ENCODE results near the gene ALAS1. TPM values are rescaled to one million over a fixed set of nuclear protein-coding genes. Genes with fewer than 3 reads are reported as not detected.

Gene ALAS1
- total RNA-seq, 5 donors from 2014 or later (not counting 1 experiment from before 2014, with no cell fraction given) = 12.2 to 32.7 (median 27.1) TPM

- H3K36me3 Mint-ChIP-seq = peaks cover 69% of the 10 kb centered on the region
- POLR2A ChIA-PET = interaction anchor here in 1 of 2 donors (1.1 kb wide), 1 partner anchor 31 kb away, joined by 3 read pairs; no protein-coding TSS in a partner anchor
- peak overlapping the region in 1 of 3 donors; percentile 74 for H3K4me3 Mint-ChIP-seq
Observed at GRCh38 chr3:52257911-52258310, 60.0 kb downstream of the ALAS1 start.

DNA sequence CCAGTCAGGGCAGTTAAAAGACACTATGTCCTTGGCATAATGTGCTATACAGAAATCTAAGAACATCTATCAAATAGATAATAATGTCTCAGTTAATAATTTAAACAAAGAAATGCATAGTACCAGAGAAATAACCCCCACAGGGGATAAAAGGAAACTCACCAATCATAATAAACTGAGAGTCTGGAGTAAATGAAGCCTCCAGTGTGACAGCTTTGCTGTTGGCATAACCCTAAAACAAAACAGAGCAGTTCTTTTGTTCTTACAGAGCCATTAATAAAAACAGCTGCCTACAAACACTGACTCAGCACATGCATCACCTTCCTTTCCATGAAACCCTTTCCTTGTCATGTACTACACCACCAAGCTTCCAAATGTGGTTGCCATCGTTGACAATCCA, 61.1 kb downstream of the ALAS1 start:
- Mint-ChIP-seq H3K27ac (peak overlapping the region; percentile 97 to 99), H3K4me1 (peaks cover 93 to 95% (median 94%) of the 10 kb centered on the region in 3 donors), H3K9me3 (no peaks in the 10 kb centered on the region), H3K27me3 (no peaks in the 10 kb centered on the region), H3K36me3 (peaks cover 73% of the 10 kb centered on the region), H3K4me3 (no peak overlapping the region)
- peaks cover 2 to 88% of the 10 kb centered on the region in 2 donors for H3K36me3 ChIP-seq (ENCODE audit: control insufficient read depth in 2 of 2, extremely low read depth in 1 of 2, insufficient read depth in 1 of 2, low read length in 1 of 2)
- H3K9me3 ChIP-seq = no peaks in the 10 kb centered on the region
- ChIA-PET CTCF (interaction anchor here in 1 of 2 donors (1.7 kb wide), 1 partner anchor 18 kb away, joined by 5 read pairs; no protein-coding TSS in a partner anchor), POLR2A (interaction anchor here in 1 of 2 donors (0.5 to 1.4 kb wide), 3 partner anchors 12 to 286 kb away, joined by 3 to 6 read pairs (median 5); no protein-coding TSS in a partner anchor)
- H3K27ac ChIP-seq (ENCODE audit: low read length) = peak overlapping the region; percentile 35
- DNase-seq (no peak), ATAC-seq (replicated peaks in 1 of 4) (no peak)
- H3K27me3 ChIP-seq (replicated peaks in 1 of 2; ENCODE audit: control insufficient read depth in 2 of 2, extremely low read depth in 1 of 2, insufficient read depth in 2 of 2, low read length in 1 of 2) = no peaks in the 10 kb centered on the region
- no peak overlapping the region for H3K4me3 ChIP-seq (ENCODE audit: control insufficient read depth in 1 of 2, extremely low read depth in 1 of 2, low read length in 1 of 2)
- no CpG with 5 or more reads among the region's 1 CpG for WGBS (ENCODE audit: insufficient coverage)
- peaks cover 65 to 74% of the 10 kb centered on the region in 2 experiments for H3K4me1 ChIP-seq (ENCODE audit: control insufficient read depth in 1 of 2, extremely low read depth in 1 of 2, insufficient read depth in 2 of 2, low read length in 2 of 2)

More at GRCh38 chr3:52257911-52258310, 60.0 kb downstream of the ALAS1 start:
- no peaks in the 10 kb centered on the region for H3K27me3 Mint-ChIP-seq
- Histone ChIP-seq H3K4me3 (ENCODE audit: control insufficient read depth in 1 of 2, extremely low read depth in 1 of 2, low read length in 1 of 2) (no peak overlapping the region), H3K36me3 (ENCODE audit: control insufficient read depth in 2 of 2, extremely low read depth in 1 of 2, insufficient read depth in 1 of 2, low read length in 1 of 2) (peaks cover 0 to 76% of the 10 kb centered on the region in 2 donors), H3K27ac (ENCODE audit: low read length) (peak overlapping the region; percentile 36), H3K27me3 (replicated peaks in 1 of 2; ENCODE audit: control insufficient read depth in 2 of 2, extremely low read depth in 1 of 2, insufficient read depth in 2 of 2, low read length in 1 of 2) (no peaks in the 10 kb centered on the region), H3K9me3 (no peaks in the 10 kb centered on the region), H3K4me1 (ENCODE audit: control insufficient read depth in 1 of 2, extremely low read depth in 1 of 2, insufficient read depth in 2 of 2, low read length in 2 of 2) (peaks cover 61 to 74% of the 10 kb centered on the region in 2 experiments)
- no peak for DNase-seq
- CTCF ChIA-PET = interaction anchor here in 1 of 2 donors (1.7 kb wide), 1 partner anchor 19 kb away, joined by 5 read pairs; no protein-coding TSS in a partner anchor
- no peaks in the 10 kb centered on the region for H3K9me3 Mint-ChIP-seq
- no peak for ATAC-seq (replicated peaks in 1 of 4)
- 58% methylated on average over 2 of the region's 4 CpGs for WGBS (ENCODE audit: insufficient coverage)
- H3K4me1 Mint-ChIP-seq = peaks cover 93 to 95% (median 94%) of the 10 kb centered on the region in 3 donors
- peak overlapping the region; percentile 97 to 99 for H3K27ac Mint-ChIP-seq

- WGBS (ENCODE audit: insufficient coverage) = no CpG with 5 or more reads among the region's 4 CpGs
- no peak for ATAC-seq (replicated peaks in 1 of 4)
- peaks cover 77% of the 10 kb centered on the region for H3K36me3 Mint-ChIP-seq
Observed at GRCh38 chr3:52259448-52259847, 61.5 kb downstream of the ALAS1 start.

DNA sequence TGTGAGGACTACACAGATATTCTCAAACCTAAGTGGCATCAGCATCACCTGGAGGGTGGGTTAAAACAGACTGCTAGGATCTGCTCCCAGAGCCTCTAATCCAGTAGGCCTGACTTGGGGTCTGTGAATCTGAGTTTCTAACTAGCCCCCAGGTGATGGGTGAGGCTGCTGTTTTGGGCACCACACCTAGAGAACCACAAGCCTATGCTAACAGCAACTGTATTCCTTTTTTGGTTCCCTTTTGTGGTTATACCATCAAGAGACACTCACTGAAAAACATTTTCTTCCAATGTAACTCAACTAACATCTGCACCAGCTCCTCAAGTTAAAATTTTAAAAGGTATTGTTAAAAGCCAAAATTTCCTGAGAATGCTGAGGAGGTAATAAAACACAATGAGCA, 64.5 kb downstream of the ALAS1 start:
- H3K9me3 ChIP-seq = no peaks in the 10 kb centered on the region
- POLR2A ChIA-PET = no interaction called here
- CTCF ChIA-PET = interaction anchor here (0.6 to 1.2 kb wide), 4 partner anchors 9 to 43 kb away, joined by 3 to 12 read pairs (median 3); partner anchors contain the start of gene WDR82 (in 1 of the 2)
- Mint-ChIP-seq H3K9me3 (no peaks in the 10 kb centered on the region), H3K27ac (peak overlapping the region; percentile 79 to 97), H3K4me3 (peak overlapping the region; percentile 8 to 57 (median 24)), H3K27me3 (no peaks in the 10 kb centered on the region), H3K4me1 (peaks cover 79 to 89% (median 87%) of the 10 kb centered on the region in 3 donors), H3K36me3 (peaks cover 82% of the 10 kb centered on the region)
- peak; percentile 54 to 85 (median 78) for ATAC-seq (replicated peaks in 1 of 4)
- H3K4me3 ChIP-seq (ENCODE audit: control insufficient read depth in 1 of 2, extremely low read depth in 1 of 2, low read length in 1 of 2) = peak overlapping the region in 1 of 2 donors; percentile 30
- peaks cover 3 to 93% of the 10 kb centered on the region in 2 donors for H3K36me3 ChIP-seq (ENCODE audit: control insufficient read depth in 2 of 2, extremely low read depth in 1 of 2, insufficient read depth in 1 of 2, low read length in 1 of 2)
- no peak for DNase-seq
- H3K4me1 ChIP-seq (ENCODE audit: control insufficient read depth in 1 of 2, extremely low read depth in 1 of 2, insufficient read depth in 2 of 2, low read length in 2 of 2) = peaks cover 44 to 51% of the 10 kb centered on the region in 2 experiments
- peak overlapping the region; percentile 63 for H3K27ac ChIP-seq (ENCODE audit: low read length)
- H3K27me3 ChIP-seq (replicated peaks in 1 of 2; ENCODE audit: control insufficient read depth in 2 of 2, extremely low read depth in 1 of 2, insufficient read depth in 2 of 2, low read length in 1 of 2) = no peaks in the 10 kb centered on the region

More at GRCh38 chr3:52259448-52259847, 61.5 kb downstream of the ALAS1 start:
- Histone ChIP-seq H3K9me3 (no peaks in the 10 kb centered on the region), H3K36me3 (ENCODE audit: control insufficient read depth in 2 of 2, extremely low read depth in 1 of 2, insufficient read depth in 1 of 2, low read length in 1 of 2) (peaks cover 3 to 92% of the 10 kb centered on the region in 2 donors), H3K27me3 (replicated peaks in 1 of 2; ENCODE audit: control insufficient read depth in 2 of 2, extremely low read depth in 1 of 2, insufficient read depth in 2 of 2, low read length in 1 of 2) (no peaks in the 10 kb centered on the region), H3K4me3 (ENCODE audit: control insufficient read depth in 1 of 2, extremely low read depth in 1 of 2, low read length in 1 of 2) (no peak overlapping the region), H3K4me1 (ENCODE audit: control insufficient read depth in 1 of 2, extremely low read depth in 1 of 2, insufficient read depth in 2 of 2, low read length in 2 of 2) (peaks cover 65 to 69% of the 10 kb centered on the region in 2 experiments), H3K27ac (ENCODE audit: low read length) (peak overlapping the region; percentile 35)
- ChIA-PET POLR2A (interaction anchor here (0.5 to 1.4 kb wide), 5 partner anchors 10 to 286 kb away, joined by 3 to 6 read pairs (median 5); no protein-coding TSS in a partner anchor), CTCF (interaction anchor here in 1 of 2 donors (0.8 to 2.4 kb wide), 4 partner anchors 18 to 80 kb away, joined by 3 to 11 read pairs (median 4); no protein-coding TSS in a partner anchor)
- DNase-seq = no peak
- Mint-ChIP-seq H3K27me3 (no peaks in the 10 kb centered on the region), H3K4me1 (peaks cover 94 to 95% (median 94%) of the 10 kb centered on the region in 3 donors), H3K4me3 (no peak overlapping the region), H3K9me3 (no peaks in the 10 kb centered on the region), H3K27ac (peak overlapping the region; percentile 97 to 99)

Other genes starting within 250 kb of the ALAS1 start
- gene GPR62, start 242.8 kb upstream of the ALAS1 start, total RNA-seq = not detected
- gene PCBP4, start 230.7 kb upstream of the ALAS1 start, total RNA-seq = 10 to 100 TPM; 11.7 to 33.3 (median 26.6) TPM
- gene ABHD14B, start 224.1 kb upstream of the ALAS1 start, total RNA-seq = 10 to 100 TPM; 55.7 to 86.4 (median 78.5) TPM
- 10 to 100 TPM; 14.3 to 26.5 (median 20.8) TPM for gene ABHD14A, start 223.1 kb upstream of the ALAS1 start, total RNA-seq
- 10 to 100 TPM in 3 of 5 donors, 1 to 10 TPM in 2; 6.2 to 19.0 (median 13.3) TPM for gene ACY1, start 214.6 kb upstream of the ALAS1 start, total RNA-seq
- gene RPL29, start 202.3 kb upstream of the ALAS1 start, total RNA-seq = 1,000 to 10,000 TPM; 1,518 to 1,711 (median 1,629) TPM
- 10 to 100 TPM; 11.3 to 41.3 (median 39.0) TPM for gene DUSP7, start 141.6 kb upstream of the ALAS1 start, total RNA-seq
- gene POC1A, start 43.7 kb upstream of the ALAS1 start, total RNA-seq = 1 to 10 TPM in 3 of 5 donors, under 1 TPM in 2; 0.91 to 1.9 (median 1.7) TPM
- 1 to 10 TPM in 3 of 5 donors, under 1 TPM in 1, not detected in 1; 0.54 to 2.9 (median 2.1) TPM for gene TLR9, start 27.5 kb downstream of the ALAS1 start, total RNA-seq
- gene TWF2, start 41.0 kb downstream of the ALAS1 start, total RNA-seq = 10 to 100 TPM; 49.8 to 99.9 (median 88.3) TPM
- 10 to 100 TPM; 63.4 to 78.1 (median 73.4) TPM for gene PPM1M, start 47.6 kb downstream of the ALAS1 start, total RNA-seq
- gene WDR82, start 80.5 kb downstream of the ALAS1 start, total RNA-seq = 100 to 1,000 TPM; 119 to 159 (median 154) TPM
- 10 to 100 TPM; 36.7 to 42.5 (median 37.5) TPM for gene GLYCTK, start 89.7 kb downstream of the ALAS1 start, total RNA-seq
- 10 to 100 TPM; 41.5 to 72.0 (median 44.2) TPM for gene DNAH1, start 118.2 kb downstream of the ALAS1 start, total RNA-seq
- 100 to 1,000 TPM in 3 of 5 donors, 10 to 100 TPM in 2; 94.3 to 108 (median 103) TPM for gene BAP1, start 211.8 kb downstream of the ALAS1 start, total RNA-seq
- gene PHF7, start 212.5 kb downstream of the ALAS1 start, total RNA-seq = 10 to 100 TPM; 12.2 to 17.0 (median 15.7) TPM
- gene SEMA3G, start 246.9 kb downstream of the ALAS1 start, total RNA-seq = 1 to 10 TPM in 4 of 5 donors, under 1 TPM in 1; 0.75 to 1.9 (median 1.4) TPM

Data from T-cell (primary cell).